Right lobe of liver (tissue), 6 donors: Measurements from ENCODE around the gene TDRD3. TPM values are rescaled to one million over a fixed set of nuclear protein-coding genes. Genes with fewer than 3 reads are reported as not detected.

Experiments
- ATAC-seq, 4 donors: fragments of 200-7000 bp; cut with Tn5 transposase; one replicate each; pipeline ENCODE4 v1.9.1; 2020; ENCODE audit warnings: mild to moderate bottlenecking in 4 of 4, moderate library complexity in 4 of 4
- DNase-seq, 3 donors: peaks; one replicate each; pipeline ENCODE4 v3.0.0-alpha.2; 2020
- H3K27ac ChIP-seq, 3 donors: fragments of 200-600 bp; one replicate each; pipeline ENCODE4 v1.8.0; 2022
- H3K27me3 ChIP-seq, 2 donors: fragments of 200-600 bp; one replicate each; pipeline ENCODE4 v1.8.0; 2022
- H3K36me3 ChIP-seq, 4 donors: fragments of 200-600 bp; sonication (generic) in 1 of 4; one replicate each; pipeline versions ENCODE4 v1.5.1 to v1.8.0; 2017 to 2022; ENCODE audit warnings: control low read depth in 1 of 4
- H3K4me1 ChIP-seq, 4 donors: fragments of 200-600 bp; sonication (generic) in 1 of 4; one replicate each; pipeline versions ENCODE4 v1.5.1 to v1.8.0; 2017 to 2022; ENCODE audit warnings: control low read depth in 1 of 4
- H3K4me3 ChIP-seq, 3 donors: fragments of 200-600 bp; one replicate each; pipeline ENCODE4 v1.8.0; 2022
- H3K9me3 ChIP-seq, 4 donors: fragments of 200-600 bp; sonication (generic) in 1 of 4; one replicate each; pipeline versions ENCODE4 v1.5.1 to v1.8.0; 2017 to 2022; ENCODE audit warnings: control low read depth in 1 of 4
- POLR2A ChIP-seq: fragments of 450-650 bp; IDR thresholded peaks from one replicate; pipeline ENCODE4 v1.6.1; 2017; ENCODE audit warnings: antibody characterized with exemption, mild to moderate bottlenecking
- WGBS: methylation state at CpG from one replicate; pipeline ENCODE4 v1.1.6; 2018; ENCODE audit warnings: low coverage, low lambda C conversion rate; ENCODE audit not compliant: insufficient coverage; ENCODE audit errors: missing lambda C conversion rate; 5-methylcytosine and 5-hydroxymethylcytosine counted together
- intact Hi-C, 2 donors: fragments of 100-400 bp; cut with DNase I; formaldehyde crosslinking; loops; one replicate each; pipeline versions ENCODE4 v1.11.2 to v1.14.1; 2022
- total RNA-seq, 6 experiments: library from RNA; depleted of rRNA in 2 of 6; stranded (reverse); fragments of >200 nt in 2 of 6; fragmentation: NEBNext Ultra II Directional in 3 of 6; extraction: Animal tissue kit (Norgen Biotek cat#: 25700) in 3 of 6; gene quantifications; one replicate each; pipeline versions ENCODE4 v1.1.0 to v1.2.4, GENCODE V29; 2016 to 2023
- TF ChIP-seq, protein P1 (sequence below), 4 donors: fragments of 200-600 bp in 3 of 4; fragments of 450-650 bp in 1 of 4; IDR thresholded peaks; one replicate each; pipeline versions ENCODE4 v1.5.1 to v1.8.0; 2016 to 2022; ENCODE audit warnings: antibody characterized with exemption in 4 of 4, mild to moderate bottlenecking in 2 of 4
- donor health status: DM: no; HTN: yes; CAD: no.
- donor health status: DM: no; HTN: no; CAD: no.
- donor health status: DM: no; HTN: no; CAD: no.
- donor health status: DM: no; HTN: yes; CAD: no.
- donor health status: DM: no; HTN: yes; CAD: no.

The TDRD3 gene
- total RNA-seq, 6 experiments from 2014 or later = 9.6 to 12.8 (median 11.4) TPM

DNA sequence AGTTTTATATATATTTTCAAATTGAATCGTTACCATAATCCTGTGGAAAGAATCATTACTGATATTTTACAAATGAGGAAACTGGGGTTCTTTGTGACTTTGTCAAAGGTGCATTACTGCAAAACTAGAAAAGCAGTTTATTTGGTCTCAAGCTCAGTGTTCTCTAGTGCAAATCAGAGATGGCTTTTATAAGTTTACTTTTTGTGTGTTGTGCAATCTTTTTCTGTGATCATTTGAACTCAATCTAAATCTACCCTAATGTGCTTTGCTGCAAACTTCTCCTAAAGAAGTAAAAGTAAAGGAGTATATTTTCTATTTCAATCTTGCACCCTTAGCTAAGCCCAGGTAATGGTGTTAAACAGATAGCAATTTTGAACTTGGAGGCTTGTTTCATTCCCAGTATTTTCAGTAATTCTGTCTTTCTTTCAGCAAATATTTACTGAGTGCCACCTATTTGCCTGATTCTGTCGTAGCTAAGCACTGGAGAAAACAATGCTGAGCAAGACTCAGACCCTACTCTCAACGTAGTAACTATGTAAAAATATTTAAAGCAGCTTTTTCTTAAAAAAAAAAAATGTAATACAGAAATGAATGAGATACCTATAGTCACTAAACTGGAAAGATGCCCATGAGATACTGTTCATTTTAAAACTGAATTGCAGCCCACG lies 124.0 kb downstream of the TDRD3 start:
- TF ChIP-seq, protein P1, sequence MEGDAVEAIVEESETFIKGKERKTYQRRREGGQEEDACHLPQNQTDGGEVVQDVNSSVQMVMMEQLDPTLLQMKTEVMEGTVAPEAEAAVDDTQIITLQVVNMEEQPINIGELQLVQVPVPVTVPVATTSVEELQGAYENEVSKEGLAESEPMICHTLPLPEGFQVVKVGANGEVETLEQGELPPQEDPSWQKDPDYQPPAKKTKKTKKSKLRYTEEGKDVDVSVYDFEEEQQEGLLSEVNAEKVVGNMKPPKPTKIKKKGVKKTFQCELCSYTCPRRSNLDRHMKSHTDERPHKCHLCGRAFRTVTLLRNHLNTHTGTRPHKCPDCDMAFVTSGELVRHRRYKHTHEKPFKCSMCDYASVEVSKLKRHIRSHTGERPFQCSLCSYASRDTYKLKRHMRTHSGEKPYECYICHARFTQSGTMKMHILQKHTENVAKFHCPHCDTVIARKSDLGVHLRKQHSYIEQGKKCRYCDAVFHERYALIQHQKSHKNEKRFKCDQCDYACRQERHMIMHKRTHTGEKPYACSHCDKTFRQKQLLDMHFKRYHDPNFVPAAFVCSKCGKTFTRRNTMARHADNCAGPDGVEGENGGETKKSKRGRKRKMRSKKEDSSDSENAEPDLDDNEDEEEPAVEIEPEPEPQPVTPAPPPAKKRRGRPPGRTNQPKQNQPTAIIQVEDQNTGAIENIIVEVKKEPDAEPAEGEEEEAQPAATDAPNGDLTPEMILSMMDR (IDR thresholded peaks at IDR 0.05) = no peak
- no peak for TF ChIP-seq POLR2A
- DNase-seq = no peak
- H3K9me3 ChIP-seq = no peaks in the 10 kb centered on the region
- WGBS = 57% methylated on average over 4 of the region's 4 CpGs
- no peaks in the 10 kb centered on the region for H3K36me3 ChIP-seq
- H3K27me3 ChIP-seq = no peaks in the 10 kb centered on the region
- intact Hi-C loops = no loop called here
- peak; percentile 70 to 90 (median 84) for ATAC-seq
- H3K27ac ChIP-seq = no peak overlapping the region
- no peak overlapping the region for H3K4me3 ChIP-seq
- H3K4me1 ChIP-seq = peaks cover 0 to 7% (median 0%) of the 10 kb centered on the region in 4 donors

DNA sequence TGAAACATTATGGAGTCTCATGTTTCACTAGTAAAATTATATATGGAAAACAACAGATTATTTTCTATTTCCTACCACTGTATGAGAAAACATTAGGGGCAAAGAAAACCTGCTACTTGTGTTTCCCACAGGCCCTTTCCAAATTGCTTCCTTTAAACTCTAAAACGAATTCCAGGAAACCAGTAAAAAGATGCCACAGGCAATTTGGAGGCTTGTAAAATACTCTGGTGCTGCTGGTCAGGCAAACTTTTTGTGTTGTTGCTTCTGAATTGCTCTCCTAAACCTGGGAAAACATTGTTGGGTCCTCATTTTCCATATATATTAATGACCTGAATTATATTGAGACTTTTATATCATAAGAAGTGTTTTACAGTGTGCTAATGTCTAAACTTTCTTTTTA lies 141.5 kb downstream of the TDRD3 start:
- no peaks in the 10 kb centered on the region for H3K9me3 ChIP-seq
- H3K27ac ChIP-seq = no peak overlapping the region
- intact Hi-C loops = no loop called here
- no peaks in the 10 kb centered on the region for H3K36me3 ChIP-seq
- WGBS = 71% methylated on average over 1 of the region's 1 CpG
- no peak overlapping the region for H3K4me3 ChIP-seq
- no peaks in the 10 kb centered on the region for H3K27me3 ChIP-seq
- no peak for TF ChIP-seq POLR2A
- TF ChIP-seq, protein P1 (IDR thresholded peaks at IDR 0.05) = no peak
- ATAC-seq = no peak
- no peak for DNase-seq
- H3K4me1 ChIP-seq = no peaks in the 10 kb centered on the region

DNA sequence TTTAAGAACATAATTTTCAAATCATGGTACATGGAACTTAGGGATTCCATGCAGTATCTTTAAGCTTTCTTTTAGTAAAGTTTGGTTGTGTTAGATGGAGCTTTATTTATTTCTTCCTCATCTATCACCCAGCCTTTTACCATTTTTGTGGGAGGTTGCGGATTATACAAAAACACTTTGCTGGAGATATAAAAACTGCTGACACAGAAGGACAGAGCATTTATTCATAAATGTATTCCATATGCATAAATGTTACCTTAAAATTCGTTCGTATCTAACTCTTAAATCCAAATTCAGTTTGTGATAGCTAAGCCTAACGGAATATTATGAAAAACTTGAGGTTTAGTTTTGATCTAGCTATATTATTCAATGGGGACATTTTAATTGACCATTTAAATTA lies 143.3 kb downstream of the TDRD3 start:
- H3K27me3 ChIP-seq = no peaks in the 10 kb centered on the region
- ATAC-seq (no peak), DNase-seq (no peak)
- H3K36me3 ChIP-seq = no peaks in the 10 kb centered on the region
- no peaks in the 10 kb centered on the region for H3K9me3 ChIP-seq
- intact Hi-C loops = no loop called here
- H3K4me1 ChIP-seq = no peaks in the 10 kb centered on the region
- 98% methylated on average over 4 of the region's 4 CpGs for WGBS
- TF ChIP-seq POLR2A = no peak
- TF ChIP-seq, protein P1 (IDR thresholded peaks at IDR 0.05) = no peak
- no peak overlapping the region for H3K27ac ChIP-seq
- H3K4me3 ChIP-seq = no peak overlapping the region

DNA sequence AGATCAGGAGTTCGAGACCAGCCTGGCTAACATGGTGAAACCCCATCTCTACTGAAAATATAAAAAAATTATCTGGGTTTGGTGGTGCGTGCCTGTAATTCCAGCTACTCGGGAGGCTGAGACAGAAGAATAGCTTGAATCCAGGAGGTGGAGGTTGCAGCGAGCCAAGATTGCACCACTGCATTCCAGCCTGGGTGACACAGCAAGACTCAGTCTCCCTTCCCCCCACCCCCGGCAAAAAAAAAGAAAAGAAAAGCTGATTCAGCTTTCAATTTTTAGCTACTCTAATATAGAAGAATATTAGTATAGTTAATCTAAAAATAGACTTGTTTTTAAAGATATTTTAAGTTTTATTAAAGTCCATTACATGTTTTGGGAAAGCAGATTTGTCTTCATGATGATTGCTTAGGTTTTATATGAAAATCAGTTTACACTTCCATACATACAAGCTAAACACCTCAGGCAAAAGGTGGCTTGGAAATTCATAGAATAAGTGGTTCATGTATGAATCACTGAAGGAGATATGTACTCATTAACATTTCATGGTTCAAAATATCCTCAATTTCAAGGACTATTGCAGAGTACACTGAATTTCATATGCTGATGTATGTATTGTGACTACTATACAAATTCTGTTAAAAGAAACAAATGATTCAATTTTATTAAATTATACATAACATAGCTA lies 165.2 kb downstream of the TDRD3 start:
- WGBS = 82% methylated on average over 4 of the region's 5 CpGs
- no peak overlapping the region for H3K27ac ChIP-seq
- no peaks in the 10 kb centered on the region for H3K9me3 ChIP-seq
- ATAC-seq (no peak), DNase-seq (no peak)
- no peaks in the 10 kb centered on the region for H3K4me1 ChIP-seq
- intact Hi-C loops = no loop called here
- H3K36me3 ChIP-seq = no peaks in the 10 kb centered on the region
- H3K27me3 ChIP-seq = no peaks in the 10 kb centered on the region
- TF ChIP-seq POLR2A = no peak
- TF ChIP-seq, protein P1 (IDR thresholded peaks at IDR 0.05) = no peak
- no peak overlapping the region for H3K4me3 ChIP-seq
